Measurements from ENCODE around the gene MVB12B. TPM values are rescaled to one million over a fixed set of nuclear protein-coding genes. Genes with fewer than 3 reads are reported as not detected.

MVB12B gene
- total and polyA plus RNA-seq, 9 donors: 7.0 to 23.1 (median 17.8) TPM

DNA sequence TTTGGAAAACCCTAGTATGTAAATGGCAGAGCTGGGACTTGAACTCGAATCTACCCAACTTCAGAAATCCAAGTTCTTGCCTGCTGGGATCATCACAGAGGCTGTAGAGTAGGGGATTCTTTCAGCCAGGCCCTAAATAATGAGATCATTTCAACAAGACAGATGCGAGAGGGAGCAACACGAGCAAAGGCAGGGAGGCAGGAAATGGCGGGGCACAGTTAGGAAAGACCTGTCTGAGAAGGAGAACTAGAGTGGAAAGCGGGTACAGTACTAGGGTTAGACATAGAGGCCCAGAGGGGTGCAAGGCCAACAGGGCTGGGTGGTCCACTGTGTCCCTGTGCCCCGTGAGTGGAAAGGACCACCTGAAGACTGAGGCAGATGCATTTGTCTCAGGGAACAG is 46.1 kb downstream of the MVB12B start:
- Histone ChIP-seq H3K27me3 (no peaks in the 10 kb centered on the region), H3K9me3 (no peaks in the 10 kb centered on the region), H3K4me1 (ENCODE audit: insufficient read depth) (peaks cover 5% of the 10 kb centered on the region), H3K4me3 (no peak overlapping the region), H3K27ac (no peak overlapping the region), H3K36me3 (no peaks in the 10 kb centered on the region)
- WGBS, 3 donors: 94 to 95% (median 95%) methylated on average over 6 of the region's 6 CpGs
- intact Hi-C loops (cut with DNase I): no loop called here
- no peak for DNase-seq
- TF ChIP-seq CTCF (IDR thresholded peaks at IDR 0.05) (no peak), EP300 (IDR thresholded peaks at IDR 0.05) (no peak), POLR2A (IDR thresholded peaks at IDR 0.05) (no peak)

GRCh38 chr9:126373241-126373640 is 46.6 kb downstream of the MVB12B start:
- H3K27me3 ChIP-seq: no peaks in the 10 kb centered on the region
- no peak for DNase-seq
- intact Hi-C loops (cut with DNase I): no loop called here

DNA sequence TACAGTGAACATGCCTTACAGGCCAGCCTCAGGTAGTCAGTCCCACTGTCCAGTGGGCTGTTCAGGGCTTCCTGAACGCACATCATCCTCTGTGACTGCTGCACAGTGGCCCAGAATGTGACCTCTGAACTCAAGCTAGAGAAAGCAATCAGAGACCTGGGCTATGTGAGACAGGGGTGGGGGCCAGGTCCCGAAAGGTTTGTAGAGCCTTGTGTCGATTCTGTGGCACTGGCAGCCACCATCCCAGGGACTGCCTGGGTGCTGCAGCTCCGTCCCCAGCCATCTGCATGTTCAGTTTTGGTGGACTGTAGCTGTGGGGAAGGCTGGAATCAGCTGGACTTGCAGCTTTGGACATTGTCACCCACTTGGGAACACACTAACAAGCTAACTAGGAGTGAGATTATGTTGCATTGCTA is 47.7 kb downstream of the MVB12B start:
- WGBS, 3 donors: 89 to 96% (median 95%) methylated on average over 4 of the region's 4 CpGs
- no peaks in the 10 kb centered on the region for H3K36me3 ChIP-seq
- no peak for TF ChIP-seq POLR2A (IDR thresholded peaks at IDR 0.05)
- H3K9me3 ChIP-seq: no peaks in the 10 kb centered on the region
- no peak overlapping the region for H3K27ac ChIP-seq
- intact Hi-C loops (cut with DNase I): no loop called here
- H3K4me1 ChIP-seq (ENCODE audit: insufficient read depth): peaks cover 5% of the 10 kb centered on the region
- H3K27me3 ChIP-seq: no peaks in the 10 kb centered on the region
- no peak overlapping the region for H3K4me3 ChIP-seq
- DNase-seq: no peak

More at GRCh38 chr9:126373241-126373640, 46.6 kb downstream of the MVB12B start:
- TF ChIP-seq CTCF (IDR thresholded peaks at IDR 0.05): no peak
- TF ChIP-seq EP300 (IDR thresholded peaks at IDR 0.05): no peak
- no peak for TF ChIP-seq POLR2A (IDR thresholded peaks at IDR 0.05)
- peaks cover 5% of the 10 kb centered on the region for H3K4me1 ChIP-seq (ENCODE audit: insufficient read depth)
- no peaks in the 10 kb centered on the region for H3K36me3 ChIP-seq
- 72 to 80% (median 77%) methylated on average over 5 of the region's 5 CpGs for WGBS, 3 donors
- no peaks in the 10 kb centered on the region for H3K9me3 ChIP-seq
- H3K4me3 ChIP-seq: no peak overlapping the region
- H3K27ac ChIP-seq: no peak overlapping the region

- no peak for DNase-seq
- Histone ChIP-seq H3K36me3 (no peaks in the 10 kb centered on the region), H3K4me1 (ENCODE audit: insufficient read depth) (peaks cover 5% of the 10 kb centered on the region), H3K27ac (no peak overlapping the region), H3K9me3 (no peaks in the 10 kb centered on the region), H3K27me3 (no peaks in the 10 kb centered on the region), H3K4me3 (no peak overlapping the region)
- intact Hi-C loops (cut with DNase I): no loop called here
- no peak for TF ChIP-seq EP300 (IDR thresholded peaks at IDR 0.05)
- no peak for TF ChIP-seq POLR2A (IDR thresholded peaks at IDR 0.05)
- no peak for TF ChIP-seq CTCF (IDR thresholded peaks at IDR 0.05)
- WGBS, 3 donors: 28 to 40% (median 40%) methylated on average over 7 of the region's 7 CpGs
Observed at GRCh38 chr9:126375386-126375785, 48.8 kb downstream of the MVB12B start.

DNA sequence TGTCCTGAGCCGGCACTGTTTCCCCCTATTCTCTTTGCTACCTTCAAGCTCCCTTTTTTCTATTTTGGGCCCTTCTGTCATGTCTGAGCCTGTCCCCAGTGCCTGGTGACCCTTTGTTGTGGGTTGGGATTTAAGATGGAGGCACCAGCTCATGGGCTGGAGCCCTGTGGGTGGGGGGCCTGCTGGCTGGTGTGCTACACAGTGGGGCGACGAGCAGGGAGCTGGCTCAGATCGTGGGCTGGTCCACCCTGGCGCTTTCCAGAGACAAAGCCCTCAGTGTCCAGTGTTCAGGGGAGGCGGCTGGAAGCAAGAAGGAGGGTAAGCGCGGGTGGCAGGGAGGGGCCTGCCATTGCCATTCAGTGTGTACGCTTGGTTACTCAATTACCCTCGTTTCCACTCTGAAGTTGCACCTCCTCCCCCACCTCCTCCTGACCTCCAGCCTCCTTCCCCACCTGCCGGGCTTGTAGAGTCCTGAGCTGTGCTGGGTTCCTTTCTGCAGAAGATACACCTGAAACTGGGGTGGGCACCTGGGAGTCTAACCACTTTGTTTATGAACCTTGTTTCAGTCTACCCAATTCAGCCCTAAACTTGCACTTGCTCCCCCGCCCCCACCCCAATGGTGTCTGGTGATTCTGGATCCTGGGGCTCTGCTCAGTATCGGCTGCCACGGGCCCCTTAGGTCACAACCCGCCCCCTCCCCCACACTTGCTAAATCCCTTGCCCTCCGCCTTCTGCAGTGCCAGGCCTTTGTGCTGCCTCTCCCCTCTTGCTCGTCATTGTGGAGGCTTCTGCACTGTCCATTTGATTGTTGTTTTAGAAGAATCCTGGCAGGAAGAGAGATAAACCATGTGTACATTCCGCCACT is 49.9 kb downstream of the MVB12B start:
- intact Hi-C loops (cut with DNase I): no loop called here
- Histone ChIP-seq H3K4me1 (ENCODE audit: insufficient read depth) (peaks cover 5% of the 10 kb centered on the region), H3K36me3 (no peaks in the 10 kb centered on the region), H3K27me3 (no peaks in the 10 kb centered on the region), H3K27ac (no peak overlapping the region), H3K4me3 (no peak overlapping the region), H3K9me3 (no peaks in the 10 kb centered on the region)
- WGBS, 3 donors: 78 to 80% (median 80%) methylated on average over 18 of the region's 18 CpGs
- DNase-seq: no peak
- TF ChIP-seq CTCF (IDR thresholded peaks at IDR 0.05) (no peak), POLR2A (IDR thresholded peaks at IDR 0.05) (no peak), EP300 (IDR thresholded peaks at IDR 0.05) (no peak)
